IMR-90 (cell line): ENCODE data around the gene TOM1. TPM values are rescaled to one million over a fixed set of nuclear protein-coding genes. Genes with fewer than 3 reads are reported as not detected.

ENCODE experiments used
- BHLHE40 ChIP-seq: fragments of 150-350 bp; IDR thresholded peaks from 2 replicates; pipeline ENCODE4 v1.6.1; 2016; ENCODE audit warnings: mild to moderate bottlenecking, low read depth, low read length
- FOS ChIP-seq: fragments of 150-350 bp; IDR thresholded peaks from 2 replicates; pipeline ENCODE4 v1.6.1; 2016; ENCODE audit warnings: low read depth, low read length
- SMC3 ChIP-seq: fragments of 150-350 bp; IDR thresholded peaks from 2 replicates; pipeline ENCODE4 v1.6.1; 2016; ENCODE audit warnings: low read depth, mild to moderate bottlenecking, antibody characterized with exemption, low read length, moderate library complexity
- polyA plus RNA-seq, 3 experiments: library from polyadenylated mRNA; depleted of rRNA; stranded (reverse); fragments of >200 nt; gene quantifications; 2 replicates each; pipeline ENCODE4 v1.2.3, GENCODE V29; 2012; ENCODE audit warnings: low replicate concordance in 1 of 3
- total RNA-seq: library from RNA; depleted of rRNA; stranded (reverse); fragments of >200 nt; gene quantifications from 2 replicates; pipeline ENCODE4 v1.2.3, GENCODE V29; 2012

The TOM1 gene
- total and polyA plus RNA-seq, 2 of the 4 experiments (the other 2 are of a cell fraction) = 38.0 to 46.4 TPM

DNA sequence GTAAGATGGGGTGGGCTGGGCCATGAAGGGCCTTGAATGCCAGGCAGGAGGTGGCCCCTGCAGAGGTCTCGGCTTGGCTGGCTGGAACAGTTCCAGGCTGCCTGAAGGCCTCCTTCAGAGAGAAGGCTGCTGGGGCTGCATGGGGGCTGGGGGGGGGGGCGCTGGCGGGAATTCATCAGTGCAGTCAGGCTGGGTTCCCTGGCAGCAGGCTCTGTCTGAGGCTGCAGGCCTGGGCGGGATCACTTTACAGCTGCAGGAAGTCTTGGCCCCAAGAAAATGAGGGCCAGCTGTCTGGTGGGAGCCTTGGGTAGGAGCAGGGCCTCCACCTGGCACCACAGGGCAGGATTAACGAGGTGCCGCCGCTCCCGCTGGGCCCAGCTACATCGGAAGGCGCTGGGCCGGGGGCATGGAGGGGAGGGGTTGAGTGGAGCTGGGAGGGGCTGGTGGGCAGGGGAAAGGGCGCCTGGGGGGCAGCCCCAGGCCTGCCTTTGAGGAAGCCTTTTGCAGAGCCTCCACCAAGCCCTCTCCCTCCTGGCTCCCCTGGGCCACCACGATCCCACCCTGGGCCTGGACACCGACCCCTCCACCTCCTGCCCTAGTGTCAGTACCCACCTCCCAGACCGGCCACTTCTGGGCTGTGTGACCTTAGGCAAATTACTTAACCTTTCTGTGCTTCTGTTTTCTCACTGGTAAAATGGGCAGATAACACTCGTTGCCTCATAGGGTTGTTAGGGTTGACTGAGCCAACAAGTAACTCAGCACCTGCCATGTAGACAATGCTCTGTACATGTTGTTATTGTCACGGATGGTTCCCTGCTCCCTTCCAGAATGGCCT is 50.2 kb downstream of the TOM1 start (continued):
- no peak for TF ChIP-seq SMC3
- TF ChIP-seq FOS = no peak
- no peak for TF ChIP-seq BHLHE40
